Prostate gland (tissue), 2 donors: Measurements from ENCODE around the gene NEIL1.

Source experiments
- CTCF ChIP-seq, 4 experiments: fragments of 200-600 bp in 2 of 4; fragments of 450-650 bp in 2 of 4; sonication (generic) in 2 of 4; IDR thresholded peaks; 1 replicate in 3 of 4; 2 replicates in 1 of 4; pipeline ENCODE4 v1.5.1; 2016 to 2019; ENCODE audit warnings: antibody characterized with exemption in 4 of 4, mild to moderate bottlenecking in 2 of 4, moderate library complexity in 2 of 4
- POLR2A ChIP-seq: fragments of 450-650 bp; IDR thresholded peaks from one replicate; pipeline ENCODE4 v1.6.1; 2016; ENCODE audit warnings: antibody characterized with exemption, mild to moderate bottlenecking
- POLR2AphosphoS5 ChIP-seq: sonication (generic); formaldehyde crosslinking; IDR thresholded peaks from one replicate; pipeline ENCODE4 v1.6.1; 2017; ENCODE audit warnings: antibody characterized with exemption

GRCh38 chr15:75329571-75329970 lies 17.3 kb upstream of the NEIL1 start:
- no peak for TF ChIP-seq CTCF (IDR thresholded peaks at IDR 0.05)
- TF ChIP-seq POLR2A = no peak
- no peak for TF ChIP-seq POLR2AphosphoS5
